ENCODE measurements around the gene WDR88.

GRCh38 chr19:33211794-33212435 lies 80.0 kb downstream of the WDR88 start:
- TF ChIP-seq CTCF (conservative IDR thresholded peaks at IDR 0.05; ENCODE audit: low read depth in 2 of 2) = no peak
- TF ChIP-seq EZH2phosphoT487 (IDR thresholded peaks at IDR 0.05; ENCODE audit: unreplicated experiment) = no peak
- no peak for TF ChIP-seq CREB1 (CRISPR knock-in tag; IDR thresholded peaks at IDR 0.05; ENCODE audit: low read depth)
- TF ChIP-seq ZNF462 (CRISPR knock-in tag; IDR thresholded peaks at IDR 0.05) = no peak
- TF ChIP-seq EZH2 (IDR thresholded peaks at IDR 0.05; ENCODE audit: low read depth, unreplicated experiment) = no peak
